SK-N-MC (cell line): ENCODE results near the gene ZNF462.

Experiments used
- EZH2 ChIP-seq: fragments of 200-600 bp; sonication (generic); IDR thresholded peaks from one replicate; pipeline ENCODE4 v1.6.1; 2017; ENCODE audit warnings: antibody characterized with exemption
- POLR2AphosphoS5 ChIP-seq: IDR thresholded peaks from 2 replicates; pipeline ENCODE4 v1.6.1; 2012; ENCODE audit warnings: mild to moderate bottlenecking, low read depth, low read length, borderline replicate concordance

DNA sequence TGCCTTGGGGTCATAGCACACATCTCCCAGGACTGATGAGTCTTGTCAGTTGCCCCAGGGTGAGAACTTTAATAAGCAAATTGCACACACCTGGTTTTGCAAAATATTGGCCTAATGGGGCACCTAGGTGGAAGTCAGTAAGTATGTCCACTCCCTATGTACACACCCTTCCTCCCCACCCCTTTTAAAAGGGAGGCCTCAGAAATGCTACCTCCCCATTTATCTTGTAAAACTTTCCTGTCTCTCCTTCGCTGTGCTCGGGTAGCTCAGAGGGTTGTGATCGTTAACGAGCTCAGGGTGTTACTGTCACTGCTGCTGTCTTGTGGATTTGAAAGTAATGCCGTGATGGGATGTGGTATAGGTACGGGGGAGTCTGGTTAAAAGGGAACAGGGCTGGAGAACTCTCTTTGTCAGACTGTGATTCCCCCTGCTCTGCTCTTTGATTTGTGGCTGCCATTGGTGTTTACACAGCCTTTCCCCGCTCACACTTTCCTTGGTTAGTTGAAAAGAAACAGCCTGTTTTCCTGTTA lies 26.2 kb downstream of the ZNF462 start:
- TF ChIP-seq EZH2 (no peak), POLR2AphosphoS5 (no peak)
